Stimulated activated CD4-positive, alpha-beta T cell treated with anti-CD3 and anti-CD28 coated beads, Interleukin-15, amount 100 ng/mL, for 1 hour (primary cell): ENCODE results near the gene SPAG17.

Source experiments
- DNase-seq, 2 donors: peaks; one replicate each; pipeline ENCODE4 v3.0.0-alpha.2; 2020; ENCODE audit warnings: low read depth in 1 of 2, low spot score in 1 of 2

The SPAG17 gene

GRCh38 chr1:118081387-118081786, 103.6 kb downstream of the SPAG17 start:
- DNase-seq = no peak

- DNase-seq = no peak
Observed at GRCh38 chr1:118077331-118078045, 107.5 kb downstream of the SPAG17 start.

- no peak for DNase-seq
Observed at GRCh38 chr1:118075116-118075515, 109.9 kb downstream of the SPAG17 start.

GRCh38 chr1:118073648-118074435, 111.2 kb downstream of the SPAG17 start:
- no peak for DNase-seq

GRCh38 chr1:118049981-118050380, 135.0 kb downstream of the SPAG17 start:
- DNase-seq = no peak

- DNase-seq = no peak
Observed at GRCh38 chr1:118047650-118048224, 137.3 kb downstream of the SPAG17 start.

GRCh38 chr1:118047006-118047649, 137.9 kb downstream of the SPAG17 start:
- DNase-seq = no peak

GRCh38 chr1:118043624-118044023, 141.4 kb downstream of the SPAG17 start:
- no peak for DNase-seq

GRCh38 chr1:118042501-118042900, 142.5 kb downstream of the SPAG17 start:
- DNase-seq = no peak

- DNase-seq = no peak
Observed at GRCh38 chr1:118039170-118039569, 145.9 kb downstream of the SPAG17 start.

GRCh38 chr1:118032883-118033282, 152.1 kb downstream of the SPAG17 start:
- no peak for DNase-seq

GRCh38 chr1:118028267-118028666, 156.8 kb downstream of the SPAG17 start:
- DNase-seq = no peak

- DNase-seq = no peak
Observed at GRCh38 chr1:118023199-118023598, 161.8 kb downstream of the SPAG17 start.

- DNase-seq = no peak
Observed at GRCh38 chr1:118021668-118022067, 163.4 kb downstream of the SPAG17 start.

- DNase-seq = no peak
Observed at GRCh38 chr1:118018060-118018459, 167.0 kb downstream of the SPAG17 start.

GRCh38 chr1:118013938-118014337, 171.1 kb downstream of the SPAG17 start:
- DNase-seq = no peak

- no peak for DNase-seq
Observed at GRCh38 chr1:118013336-118013735, 171.7 kb downstream of the SPAG17 start.

GRCh38 chr1:118012515-118013124, 172.4 kb downstream of the SPAG17 start:
- DNase-seq = no peak

GRCh38 chr1:118008011-118008410, 177.0 kb downstream of the SPAG17 start:
- DNase-seq = no peak

- DNase-seq = no peak
Observed at GRCh38 chr1:118007391-118007790, 177.6 kb downstream of the SPAG17 start.

GRCh38 chr1:118004312-118004711, 180.7 kb downstream of the SPAG17 start:
- no peak for DNase-seq
